Inflammatory macrophage treated with lipopolysaccharide for 4 hours (primary cell): ENCODE data around the gene ZNF774.

ENCODE experiments used
- DNase-seq: peaks from one replicate; pipeline ENCODE4 v3.0.0-alpha.2; 2020

Gene ZNF774

DNA sequence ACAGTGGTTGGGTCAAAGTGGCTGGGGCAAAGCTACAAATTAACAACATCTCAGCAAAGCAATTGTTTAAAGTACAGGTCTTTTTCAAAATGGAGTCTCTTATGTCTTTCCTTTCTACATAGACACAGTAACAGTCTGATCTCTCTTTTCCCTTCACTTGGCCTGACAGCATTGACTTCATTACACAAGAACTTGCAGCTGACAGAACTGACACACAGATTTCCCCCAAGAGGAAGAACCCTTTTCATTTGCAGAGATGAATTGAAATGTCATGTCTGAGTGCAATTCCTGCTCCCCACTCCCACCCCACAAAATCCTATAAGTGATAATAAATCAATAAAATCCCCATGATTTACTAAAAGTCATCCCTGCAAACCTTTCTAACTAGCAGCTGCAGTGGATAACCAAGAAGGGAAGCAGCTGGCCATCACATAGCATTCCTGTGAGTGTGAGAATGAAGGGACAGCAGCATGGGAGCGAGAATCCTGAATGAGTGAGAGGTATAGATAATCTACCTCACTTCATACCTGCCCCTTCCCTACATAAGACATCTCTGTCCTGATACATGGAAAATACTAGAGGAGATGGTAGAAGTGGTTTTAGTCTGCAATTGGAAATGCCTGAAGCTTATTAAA lies 4.5 kb upstream of the ZNF774 start:
- DNase-seq: peak; percentile 52

DNA sequence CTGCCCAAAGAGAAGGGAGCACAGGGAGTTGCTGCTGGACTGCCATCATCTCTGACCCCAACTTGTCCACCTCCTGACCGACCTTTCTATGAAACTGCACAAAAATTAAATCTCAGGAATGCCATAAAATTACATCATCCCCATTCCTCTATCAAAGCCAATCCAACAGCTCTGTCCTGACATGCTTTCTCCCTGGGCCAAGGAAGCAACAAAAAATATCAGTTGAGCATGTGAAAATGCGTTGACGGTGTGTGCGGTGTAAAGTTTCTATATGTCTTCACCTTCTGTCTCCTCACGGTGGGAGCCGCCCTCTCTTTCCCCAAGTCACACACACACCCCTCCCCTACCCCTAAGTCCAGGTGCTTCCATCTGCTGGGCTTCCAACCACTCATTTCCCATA lies 3.6 kb upstream of the ZNF774 start:
- no peak for DNase-seq

DNA sequence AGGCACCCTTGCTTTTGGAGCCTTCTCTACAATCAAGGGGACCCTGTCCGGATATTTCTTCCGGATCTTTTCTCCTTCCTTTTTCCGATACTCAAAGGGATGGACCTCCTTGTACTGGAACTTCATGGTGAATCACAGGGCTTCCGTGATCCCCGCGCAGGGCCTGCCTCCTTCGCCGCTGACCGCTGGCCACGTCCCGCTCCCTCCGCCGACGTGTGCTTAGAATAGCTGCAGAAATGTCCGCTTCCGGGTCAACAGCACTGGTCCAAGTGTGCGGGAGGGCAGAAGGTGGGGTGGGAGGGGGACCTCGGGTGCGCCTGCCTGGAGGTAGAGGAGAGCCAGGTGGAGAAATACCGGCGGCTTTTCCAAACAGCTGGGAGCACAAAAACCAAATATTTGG lies 3.0 kb upstream of the ZNF774 start:
- no peak for DNase-seq

DNA sequence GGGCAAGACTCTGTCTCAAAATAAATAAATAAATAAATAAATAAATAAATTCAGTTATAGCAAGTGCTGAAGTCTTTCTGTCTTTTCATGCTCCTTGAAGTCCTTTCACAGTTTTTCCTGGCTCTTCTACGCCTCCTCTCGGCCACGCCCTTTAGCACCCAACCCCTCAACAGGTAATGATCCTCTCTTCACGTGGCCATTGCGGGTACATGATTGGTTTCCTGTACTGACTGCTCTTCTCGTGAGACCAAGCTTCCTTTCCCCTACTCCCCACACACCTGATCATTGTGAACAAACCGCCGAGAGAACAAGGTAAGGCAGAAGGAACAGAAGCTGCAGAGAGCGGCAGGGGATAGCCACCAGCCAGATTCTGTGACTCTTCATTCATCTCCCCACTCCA lies 2.3 kb upstream of the ZNF774 start:
- DNase-seq: no peak

DNA sequence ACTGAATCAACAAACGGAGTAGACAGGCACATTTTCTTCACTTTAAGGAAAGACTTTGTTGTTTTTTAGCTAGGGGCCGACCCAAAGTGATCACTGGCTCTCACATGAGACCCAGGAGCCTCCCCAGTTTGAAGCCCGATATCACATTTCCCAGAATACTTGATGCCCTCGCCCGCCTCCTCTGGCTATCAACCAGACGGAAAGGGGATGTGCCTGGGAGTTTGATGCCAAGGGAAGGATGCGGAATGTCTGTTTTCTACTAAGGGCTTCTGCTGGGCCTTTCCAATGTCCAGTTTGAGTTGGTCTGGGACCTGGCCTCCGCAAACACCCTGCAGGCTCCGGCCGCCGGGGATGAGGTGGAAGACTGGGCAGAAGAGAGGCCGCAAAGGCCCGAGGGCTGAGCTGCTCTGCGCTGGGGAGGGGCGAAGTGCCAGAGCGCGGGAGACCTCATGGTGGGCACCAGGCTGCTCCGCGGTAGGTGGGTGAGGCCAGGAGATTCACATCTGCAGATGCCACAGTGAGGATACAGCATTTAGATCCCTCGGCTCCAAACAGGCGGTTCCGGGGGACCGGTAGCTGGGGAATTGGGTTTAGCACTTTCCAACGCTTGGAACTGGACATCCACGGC lies 491 bp upstream of the ZNF774 start:
- DNase-seq: no peak

DNA sequence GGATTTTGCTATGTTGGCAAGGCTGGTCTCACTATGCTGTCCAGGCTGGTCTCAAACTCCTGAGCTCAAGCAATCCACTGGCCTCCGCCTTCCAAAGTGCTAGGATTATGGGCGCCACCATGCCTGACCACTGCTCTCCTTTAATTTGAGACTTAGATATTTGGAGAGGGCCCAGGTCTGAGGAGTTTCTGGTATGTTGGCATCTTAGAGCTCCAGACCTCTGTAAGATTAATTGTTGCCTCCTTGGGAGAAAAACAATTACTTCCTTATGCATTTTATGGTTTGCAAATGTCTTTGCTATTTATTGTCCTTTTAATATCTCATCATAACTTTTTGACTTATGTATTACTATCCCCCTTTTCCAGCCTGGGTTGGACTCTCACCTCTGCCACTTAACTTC lies 2.9 kb downstream of the ZNF774 start:
- DNase-seq: no peak

DNA sequence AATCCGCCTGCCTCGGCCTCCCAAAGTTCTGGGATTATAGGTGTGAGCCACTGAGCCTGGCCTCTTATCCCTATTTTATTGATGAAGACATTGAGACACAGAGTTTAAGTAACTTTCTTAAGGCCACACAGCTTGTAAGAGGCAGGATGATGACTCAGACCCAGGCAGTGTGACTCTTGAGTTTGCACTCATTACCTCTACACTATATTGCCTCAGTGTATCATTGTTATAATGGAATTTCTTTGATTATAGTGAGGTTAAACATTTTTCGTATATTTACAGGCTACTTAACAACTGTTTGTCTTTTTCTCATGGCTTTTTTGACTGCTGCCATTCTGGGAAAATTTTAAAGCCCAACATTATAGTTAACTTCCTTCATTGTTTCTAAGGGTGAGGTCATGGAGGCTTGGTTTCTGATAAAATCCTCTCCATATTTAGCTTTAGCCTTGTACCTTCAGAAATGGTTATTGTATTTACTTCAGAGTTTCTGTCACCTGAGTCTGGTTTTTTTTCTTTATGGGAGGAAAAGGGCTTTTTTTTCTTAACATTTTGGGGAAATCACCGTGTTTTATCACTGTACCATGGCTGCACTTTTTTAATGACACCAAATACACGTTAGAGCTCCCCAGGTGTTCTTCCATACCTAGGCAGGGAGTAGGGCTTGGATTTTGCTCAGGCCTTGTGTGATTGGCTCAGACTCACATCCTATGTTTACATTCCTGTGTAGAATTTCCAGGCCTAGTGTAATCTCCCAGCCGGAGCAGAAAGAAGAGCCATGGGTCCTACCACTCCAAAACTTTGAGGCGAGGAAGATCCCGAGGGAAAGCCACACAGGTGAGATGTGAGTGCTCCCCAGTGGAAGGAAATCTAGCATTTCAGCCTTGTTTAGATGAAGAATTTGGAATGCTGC lies 6.3 kb downstream of the ZNF774 start:
- peak; percentile 82 for DNase-seq

DNA sequence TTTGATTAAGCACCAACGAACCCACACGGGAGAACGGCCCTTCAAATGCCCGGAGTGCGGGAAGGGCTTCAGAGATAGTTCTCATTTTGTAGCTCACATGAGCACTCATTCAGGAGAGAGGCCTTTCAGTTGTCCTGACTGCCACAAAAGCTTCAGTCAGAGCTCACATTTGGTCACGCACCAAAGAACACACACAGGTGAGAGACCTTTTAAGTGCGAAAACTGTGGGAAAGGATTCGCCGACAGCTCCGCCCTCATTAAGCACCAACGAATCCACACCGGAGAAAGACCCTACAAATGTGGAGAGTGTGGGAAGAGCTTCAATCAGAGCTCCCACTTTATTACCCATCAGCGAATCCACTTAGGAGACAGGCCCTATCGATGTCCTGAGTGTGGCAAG lies 8.7 kb downstream of the ZNF774 start:
- no peak for DNase-seq

DNA sequence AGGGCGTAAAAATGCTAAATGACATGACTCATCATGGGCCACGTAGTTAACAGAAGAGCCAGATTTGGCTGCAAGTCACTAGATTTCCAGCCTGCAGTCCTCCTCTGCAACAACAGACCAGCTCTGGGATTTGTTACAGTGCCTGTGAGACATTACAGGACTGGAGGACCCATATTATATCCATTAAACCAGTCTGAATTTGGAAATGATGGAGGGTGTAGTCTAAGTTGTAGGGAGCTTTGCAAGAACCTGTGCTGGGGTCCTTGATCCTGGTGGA lies 10.8 kb downstream of the ZNF774 start:
- DNase-seq: peak; percentile 34

DNA sequence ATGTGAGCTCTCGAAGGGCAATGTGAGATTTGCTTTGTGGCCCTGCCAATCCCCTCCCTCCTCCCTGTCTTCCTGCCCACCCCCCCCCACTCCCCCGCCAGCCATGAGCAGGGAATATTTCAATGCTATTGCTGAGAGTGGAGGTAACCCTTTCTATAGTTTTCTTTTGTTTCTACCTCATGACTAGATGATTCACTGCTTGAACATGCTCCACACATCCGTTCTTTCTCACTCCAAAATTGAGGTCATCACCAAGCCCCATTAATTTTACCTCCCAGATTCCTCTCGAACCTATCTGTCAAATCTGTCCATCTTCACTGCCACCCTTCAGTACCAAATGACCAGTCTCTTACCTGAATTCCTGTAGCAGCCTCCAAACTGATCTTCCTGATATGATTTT lies 12.2 kb downstream of the ZNF774 start:
- no peak for DNase-seq

DNA sequence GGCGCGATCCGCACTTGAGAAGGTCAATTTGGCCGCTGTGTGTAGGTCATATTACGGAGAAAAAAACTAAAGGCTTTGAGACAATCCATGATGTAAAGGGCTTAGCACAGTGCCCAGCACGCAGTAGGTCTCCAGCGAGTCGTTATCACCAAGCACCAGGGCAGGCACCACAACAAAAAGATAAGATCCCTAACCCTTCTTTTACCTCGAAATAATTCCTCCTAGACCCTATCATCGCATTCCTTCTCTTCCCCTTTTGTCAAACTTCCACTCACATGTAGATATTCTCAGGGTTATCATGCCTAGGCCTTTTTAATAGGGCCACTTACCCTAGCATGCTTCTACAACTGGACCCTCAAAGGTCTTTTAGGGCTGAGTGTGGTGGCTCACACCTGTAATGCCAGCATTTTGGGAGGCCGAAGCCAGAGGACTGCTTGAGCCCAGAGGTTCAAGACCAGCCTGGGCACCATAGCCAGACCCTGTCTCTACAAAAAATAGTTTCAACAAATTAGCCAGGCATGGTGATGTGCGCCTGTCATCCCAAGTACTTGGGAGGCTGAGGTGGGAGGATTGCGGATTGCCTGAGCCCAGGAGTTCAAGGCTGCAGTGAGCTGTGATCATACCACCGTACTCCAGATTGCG lies 13.5 kb downstream of the ZNF774 start:
- no peak for DNase-seq

DNA sequence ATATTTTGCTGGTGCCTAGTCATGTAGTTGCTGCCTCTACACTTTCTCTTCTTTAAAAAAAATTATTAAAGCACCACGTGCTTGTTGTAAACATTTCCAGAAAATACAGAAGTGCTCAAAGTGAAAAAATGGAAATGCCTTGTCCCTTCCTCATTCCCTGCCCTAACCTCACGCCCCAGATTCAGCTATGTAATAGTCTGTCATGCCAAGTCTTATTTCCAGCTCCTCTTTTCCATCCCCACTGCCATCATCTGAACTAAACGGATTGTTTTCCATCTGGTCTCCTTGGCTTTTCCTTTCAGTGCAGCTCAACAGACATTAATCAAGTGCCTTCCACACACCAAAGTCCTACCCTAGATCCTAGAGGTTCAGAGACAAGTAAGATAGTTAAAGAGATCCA lies 15.5 kb downstream of the ZNF774 start:
- DNase-seq: peak; percentile 87

DNA sequence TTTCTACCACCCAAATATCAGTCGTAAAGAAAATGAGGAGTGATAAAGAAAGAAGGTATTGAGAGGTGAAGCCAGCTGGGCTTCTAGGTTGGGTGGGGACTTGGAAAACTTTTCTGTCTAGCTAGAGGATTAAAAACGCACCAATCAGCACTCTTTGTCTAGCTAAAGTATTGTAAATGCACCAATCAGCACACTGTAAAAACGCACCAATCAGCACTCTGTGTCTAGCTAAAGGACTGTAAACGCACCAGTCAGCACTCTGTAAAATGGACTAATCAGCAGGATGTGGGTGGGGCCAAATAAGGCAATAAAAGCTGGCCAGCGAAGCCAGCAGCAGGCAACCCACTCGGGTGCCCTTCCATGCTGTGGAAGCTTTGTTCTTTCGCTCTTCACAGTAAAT lies 23.0 kb downstream of the ZNF774 start:
- DNase-seq: no peak

DNA sequence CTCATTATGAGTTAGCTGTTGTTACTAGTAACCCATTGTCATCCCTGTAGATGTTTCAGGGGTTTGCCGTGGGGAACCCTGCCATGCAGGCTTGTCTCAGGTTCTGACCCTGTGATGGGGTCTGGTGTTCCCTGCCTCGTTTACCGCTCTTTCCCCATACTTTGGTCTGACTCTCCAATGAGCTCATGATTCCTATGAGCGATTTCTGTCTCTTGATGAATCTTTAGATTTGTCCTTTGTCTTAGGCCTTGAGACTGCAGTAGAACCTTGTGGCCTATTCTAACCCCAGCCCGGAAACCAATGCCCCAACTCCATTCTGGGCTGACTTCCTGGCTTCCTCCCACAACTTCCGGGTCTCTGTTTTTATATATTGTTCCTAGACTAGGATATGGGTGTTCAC lies 24.7 kb downstream of the ZNF774 start:
- peak; percentile 24 for DNase-seq

DNA sequence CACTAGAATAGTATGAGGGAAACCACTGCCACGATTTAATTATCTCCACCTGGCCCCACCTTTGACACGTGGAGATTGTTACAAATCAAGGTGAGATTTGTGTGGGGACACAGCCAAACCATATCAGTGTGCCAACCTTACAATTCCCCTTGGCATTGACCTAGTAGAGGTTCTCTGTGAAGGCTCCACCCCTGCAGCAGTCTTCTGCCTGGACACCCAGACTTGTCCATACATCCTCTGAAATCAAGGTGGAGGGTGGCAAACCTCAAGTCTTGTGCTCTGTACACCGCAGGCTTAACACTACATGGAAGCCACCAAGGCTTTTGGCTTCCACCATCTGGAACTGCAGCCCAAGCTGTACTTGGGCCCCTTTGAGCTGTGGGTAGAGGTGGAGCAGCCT lies 27.2 kb downstream of the ZNF774 start:
- DNase-seq: no peak

DNA sequence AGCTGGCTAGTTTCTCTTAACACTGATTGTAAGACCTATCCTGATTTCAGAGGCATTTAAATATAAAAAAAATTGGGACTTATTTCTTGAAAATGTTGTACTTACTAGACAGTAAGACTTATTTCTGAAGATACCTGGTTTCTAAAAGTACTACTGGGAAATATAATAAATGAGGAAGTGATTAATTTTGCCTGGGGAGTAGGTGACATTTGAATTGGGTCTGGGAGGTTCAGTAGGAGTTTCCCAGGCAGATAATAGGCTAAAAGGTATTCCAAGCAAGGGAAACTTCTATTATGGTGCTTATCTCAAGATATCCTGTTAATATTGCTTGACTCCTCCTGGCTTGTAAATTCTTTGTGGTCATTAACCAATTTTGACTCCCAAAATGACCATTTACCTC lies 29.4 kb downstream of the ZNF774 start:
- no peak for DNase-seq

DNA sequence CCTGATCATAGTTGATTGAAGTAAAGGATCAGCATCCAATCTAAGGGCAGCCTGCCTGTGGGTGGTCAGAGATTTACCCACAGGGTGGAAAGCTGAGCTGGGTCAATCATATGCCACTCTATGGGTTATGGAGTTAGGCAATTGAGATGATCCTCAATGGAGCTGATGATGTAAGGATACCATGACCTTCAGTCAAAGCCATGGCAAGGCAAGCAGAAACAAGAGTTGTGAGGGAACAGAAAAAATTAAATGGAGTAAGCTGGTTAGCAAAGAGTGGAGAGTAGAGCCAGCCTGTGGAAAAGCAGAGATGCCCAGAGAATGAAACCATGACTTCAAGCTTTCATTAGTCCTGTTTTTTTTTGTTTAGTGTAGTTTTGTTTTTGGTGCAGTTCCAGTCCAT lies 30.2 kb downstream of the ZNF774 start:
- DNase-seq: peak; percentile 73

DNA sequence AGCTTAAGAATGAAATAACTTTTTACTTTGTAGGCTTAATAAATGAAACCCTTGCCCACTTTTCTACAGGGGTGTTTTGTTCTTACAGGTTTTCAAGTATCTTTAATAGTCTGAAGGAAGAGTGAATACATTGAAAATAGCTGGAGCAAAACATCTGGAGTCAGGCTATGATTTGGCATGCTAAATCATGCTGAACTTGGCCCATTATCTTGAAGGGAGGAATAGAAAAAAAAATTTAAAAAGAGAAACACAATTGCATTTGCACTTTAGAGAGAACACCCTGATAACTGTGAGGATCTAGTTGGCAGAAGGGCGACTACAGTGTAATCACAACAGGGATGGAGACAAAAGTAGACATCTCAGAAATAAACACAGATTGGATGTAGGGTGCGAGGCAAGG lies 34.1 kb downstream of the ZNF774 start:
- DNase-seq: no peak

DNA sequence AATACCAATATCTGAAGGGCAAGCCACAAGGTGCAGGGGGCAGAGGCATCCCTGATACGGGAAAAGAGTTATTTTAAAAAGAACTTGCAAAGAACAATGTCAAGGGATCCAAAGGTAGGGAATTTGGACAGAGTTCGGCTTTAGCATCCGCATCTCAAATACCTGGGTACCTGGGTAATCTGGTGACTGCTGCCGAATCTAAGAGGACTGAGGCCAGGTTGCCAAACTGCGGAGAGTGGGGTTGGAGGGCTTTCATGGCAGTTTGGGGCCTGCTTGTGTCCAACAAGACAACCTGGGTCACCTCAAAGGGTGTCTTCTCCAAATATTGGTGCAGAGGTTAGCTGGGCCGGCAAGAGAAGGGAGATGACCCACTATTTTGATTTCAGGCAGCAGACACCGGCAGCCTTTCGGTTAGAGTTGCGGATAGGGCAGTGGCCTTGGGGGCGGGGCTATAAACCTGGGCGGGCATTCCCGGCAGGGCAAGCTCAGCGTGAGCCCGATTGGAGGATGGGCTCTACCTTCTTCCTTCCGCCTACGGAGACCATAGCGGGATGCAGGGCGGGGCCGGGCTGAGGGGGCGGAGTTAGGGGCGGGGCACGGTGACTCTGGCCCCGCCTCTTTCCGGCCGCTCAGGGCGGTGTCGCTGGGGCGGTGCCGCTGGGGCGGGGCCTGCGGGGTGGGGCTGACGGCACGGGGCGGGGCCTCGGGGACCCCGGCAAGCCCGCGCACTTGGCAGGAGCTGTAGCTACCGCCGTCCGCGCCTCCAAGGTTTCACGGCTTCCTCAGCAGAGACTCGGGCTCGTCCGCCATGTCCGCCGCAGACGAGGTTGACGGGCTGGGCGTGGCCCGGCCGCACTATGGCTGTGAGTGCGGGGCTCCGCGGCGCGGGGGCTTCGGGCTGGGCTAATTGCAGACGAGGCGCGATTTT lies 35.7 kb downstream of the ZNF774 start, which contains the start of gene IQGAP1:
IQGAP1 (plus strand) TSS at position 709 of the 928 bp plus-strand sequence; CDS start at position 809, 100 bp downstream.
- DNase-seq: peak; percentile 98

DNA sequence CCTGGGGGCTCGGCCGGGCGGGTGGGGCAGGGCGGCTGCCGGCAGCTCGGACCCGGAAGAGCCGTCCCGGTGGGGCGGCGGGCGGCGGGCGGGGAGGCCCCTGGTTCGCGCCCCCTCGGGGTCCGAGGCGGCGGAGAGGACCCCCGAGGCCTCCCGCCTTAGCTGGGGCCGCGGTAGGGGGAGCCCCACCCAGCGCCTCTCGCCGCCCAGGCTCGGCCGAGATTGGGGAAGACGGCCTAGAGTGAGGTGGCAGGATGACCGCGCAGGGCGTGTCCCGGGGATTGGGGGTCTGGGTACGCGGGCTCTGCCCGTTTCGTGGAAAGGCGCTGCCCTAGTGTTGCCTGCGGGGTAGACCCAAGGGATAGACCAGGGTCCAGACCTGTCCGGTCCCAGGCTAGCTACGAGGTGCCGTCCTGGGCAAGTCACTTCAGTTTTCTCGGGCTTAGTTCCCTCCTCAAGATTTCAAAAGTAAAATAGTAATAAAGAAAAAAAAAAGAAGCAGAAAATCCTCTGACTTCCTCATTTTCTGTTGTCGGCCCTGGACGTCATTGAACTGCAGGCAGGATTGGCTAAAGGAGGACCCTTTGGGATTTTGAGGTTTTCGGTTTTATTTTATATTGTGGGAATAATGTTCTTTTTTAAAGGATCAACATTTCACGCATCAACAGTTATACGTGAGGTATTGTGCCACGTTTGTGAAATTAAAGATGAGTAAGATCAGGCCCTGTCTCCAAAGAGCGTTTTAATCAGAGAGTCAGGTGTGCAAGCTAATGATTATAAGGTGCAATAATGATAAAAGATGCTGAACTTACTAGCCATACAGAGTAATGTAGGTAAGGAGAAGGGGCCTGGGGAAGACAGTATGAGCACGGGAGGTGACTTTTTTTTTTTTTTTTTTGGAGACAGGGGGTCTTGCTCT lies 36.6 kb downstream of the ZNF774 start:
- peak; percentile 85 for DNase-seq

DNA sequence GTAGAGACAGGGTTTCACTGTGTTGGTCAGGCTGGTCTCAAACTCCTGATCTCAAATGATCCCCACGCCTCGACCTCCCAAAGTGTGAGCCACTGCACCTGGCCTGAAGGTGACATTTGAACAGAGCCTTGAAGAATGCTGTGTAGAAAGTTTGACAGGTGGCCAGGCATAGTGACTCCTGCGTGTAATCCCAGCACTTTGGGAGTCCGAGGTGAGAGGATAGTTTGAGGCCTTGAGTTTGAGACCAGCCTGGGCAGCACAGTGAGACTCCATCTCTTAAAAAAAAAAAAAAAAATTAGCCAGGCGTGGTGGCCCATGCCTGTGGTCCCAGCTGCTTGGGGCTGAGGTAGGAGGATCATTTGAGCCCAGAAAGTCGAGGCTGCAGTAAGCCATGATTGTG lies 37.4 kb downstream of the ZNF774 start:
- no peak for DNase-seq
